NCI-H774 (cell line): Measurements from ENCODE around the gene GFRA3.
"Not testable (repeated sequence)": the region's sequence is repeated elsewhere in the genome, so short reads cannot be mapped to it uniquely, and the experiment has no call there.

Experiments
- DNase-seq: peaks from one replicate; lab custom pipeline; 2025; lab: John Stamatoyannopoulos, UW

GFRA3 gene, protein sequence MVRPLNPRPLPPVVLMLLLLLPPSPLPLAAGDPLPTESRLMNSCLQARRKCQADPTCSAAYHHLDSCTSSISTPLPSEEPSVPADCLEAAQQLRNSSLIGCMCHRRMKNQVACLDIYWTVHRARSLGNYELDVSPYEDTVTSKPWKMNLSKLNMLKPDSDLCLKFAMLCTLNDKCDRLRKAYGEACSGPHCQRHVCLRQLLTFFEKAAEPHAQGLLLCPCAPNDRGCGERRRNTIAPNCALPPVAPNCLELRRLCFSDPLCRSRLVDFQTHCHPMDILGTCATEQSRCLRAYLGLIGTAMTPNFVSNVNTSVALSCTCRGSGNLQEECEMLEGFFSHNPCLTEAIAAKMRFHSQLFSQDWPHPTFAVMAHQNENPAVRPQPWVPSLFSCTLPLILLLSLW

GRCh38 chr5:138274189-138274853 is at the start of gene GFRA3:
GFRA3 (minus strand) TSS chr5:138274621; CDS start chr5:138274424, 197 bp downstream.
- DNase-seq: no peak

DNA sequence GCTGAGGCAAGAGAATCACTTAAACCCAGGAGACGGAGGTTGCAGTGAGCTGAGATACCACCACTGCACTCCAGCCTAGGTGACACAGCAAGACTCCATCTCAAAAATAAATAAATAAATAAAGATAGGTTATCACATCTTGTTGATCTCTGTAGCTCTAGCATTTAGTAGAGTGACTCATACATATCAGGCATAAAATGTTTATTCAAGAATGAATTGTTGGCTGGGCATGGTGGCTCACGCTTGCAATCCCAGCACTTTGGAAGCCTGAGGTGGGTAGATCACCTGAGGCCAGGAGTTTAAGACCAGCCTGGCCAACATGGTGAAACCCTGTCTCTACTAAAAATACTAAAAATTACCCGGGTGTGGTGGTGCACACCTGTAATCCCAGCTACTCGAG is 43.8 kb upstream of the GFRA3 start:
- DNase-seq: not testable (repeated sequence)

DNA sequence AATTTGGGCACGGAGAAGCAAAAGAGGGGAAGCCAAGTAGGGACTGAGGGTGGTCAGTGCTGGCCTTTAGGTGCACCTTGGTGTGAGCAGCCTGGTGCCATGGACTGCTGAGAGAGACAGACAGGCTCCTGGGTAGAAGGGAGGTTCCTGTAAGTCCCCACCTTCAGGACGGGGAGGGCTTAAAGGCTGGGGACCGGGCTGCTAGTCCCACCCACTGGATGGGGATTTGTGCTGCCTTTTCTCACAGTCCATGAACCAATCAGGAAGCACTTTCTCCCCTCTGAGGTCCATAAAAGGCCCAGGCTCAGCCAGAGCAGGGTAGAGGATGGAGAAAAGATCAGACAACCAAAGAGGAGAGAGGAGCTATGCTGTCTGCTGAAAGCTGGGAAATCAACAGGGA is 41.9 kb upstream of the GFRA3 start:
- DNase-seq: no peak

GRCh38 chr5:138315751-138316278 is 41.4 kb upstream of the GFRA3 start:
- no peak for DNase-seq

GRCh38 chr5:138305797-138306196 is 31.4 kb upstream of the GFRA3 start:
- no peak for DNase-seq

- no peak for DNase-seq
These were observed 29.0 kb upstream of the GFRA3 start for GRCh38 chr5:138303372-138303771.

- DNase-seq: no peak
These were observed 14.9 kb upstream of the GFRA3 start for GRCh38 chr5:138289296-138289695.

DNA sequence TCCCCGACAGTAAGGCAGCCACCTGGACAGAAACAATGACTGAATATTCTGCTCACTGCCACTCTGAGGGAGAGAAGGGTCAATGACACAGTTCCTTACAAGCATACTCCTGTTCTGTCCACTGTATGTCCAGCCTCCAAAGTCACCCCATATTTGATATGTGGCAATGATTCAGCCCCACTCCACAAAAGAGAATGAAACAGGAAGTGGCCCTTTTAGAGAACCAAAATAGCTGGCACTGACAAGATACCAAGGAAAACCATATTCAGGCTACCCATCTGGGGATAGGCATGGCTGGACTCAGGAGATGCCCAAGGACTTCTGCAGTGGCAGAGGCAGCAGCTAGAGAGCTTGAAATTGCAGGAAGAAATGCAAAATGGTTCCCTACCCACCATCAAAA is 12.8 kb upstream of the GFRA3 start:
- no peak for DNase-seq

DNA sequence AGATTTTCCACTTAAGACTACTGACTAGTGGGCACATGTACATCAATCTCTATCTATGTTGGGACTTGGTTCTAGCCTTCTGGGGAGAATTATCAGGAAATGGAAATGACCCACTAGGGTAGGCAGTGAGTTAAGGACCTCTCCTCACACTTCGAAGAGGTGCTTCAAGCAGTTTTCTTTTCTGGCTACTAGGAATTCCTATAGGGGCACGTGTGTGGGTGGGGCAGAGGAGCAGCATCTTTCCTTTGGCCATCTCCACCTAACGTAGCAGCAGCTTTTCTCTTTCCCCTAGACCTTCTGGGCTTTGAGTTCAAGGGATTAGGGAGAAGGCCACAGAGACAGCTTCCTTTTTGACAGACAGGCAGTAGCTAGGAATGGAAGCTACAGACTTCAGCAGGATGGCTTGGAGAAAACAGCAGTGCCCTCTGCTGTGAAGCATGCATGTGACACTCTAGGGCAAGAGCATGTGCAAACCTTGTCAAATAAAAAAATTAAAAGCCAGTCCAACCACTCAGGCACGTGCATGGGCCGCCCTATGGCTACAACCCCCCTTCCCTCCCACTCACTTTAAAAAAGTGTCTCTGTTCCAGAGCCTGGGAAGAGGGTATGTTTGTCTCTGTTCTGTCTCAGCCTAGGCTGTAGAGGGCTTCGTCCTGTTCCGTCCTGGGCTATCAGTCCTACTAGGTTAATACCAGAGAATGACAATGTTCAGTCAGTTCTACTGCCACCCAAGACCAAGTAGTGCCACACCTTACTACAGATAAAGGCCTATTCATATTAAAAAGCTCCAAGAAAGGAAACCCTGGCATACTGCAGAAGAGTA is 8.7 kb upstream of the GFRA3 start:
- DNase-seq: peak; percentile 65

GRCh38 chr5:138280915-138281314 is 6.5 kb upstream of the GFRA3 start:
- DNase-seq: no peak

- DNase-seq: peak; percentile 88
These were observed 2.1 kb upstream of the GFRA3 start for GRCh38 chr5:138276402-138277054.

GRCh38 chr5:138275895-138276294 is 1.5 kb upstream of the GFRA3 start:
- DNase-seq: no peak

DNA sequence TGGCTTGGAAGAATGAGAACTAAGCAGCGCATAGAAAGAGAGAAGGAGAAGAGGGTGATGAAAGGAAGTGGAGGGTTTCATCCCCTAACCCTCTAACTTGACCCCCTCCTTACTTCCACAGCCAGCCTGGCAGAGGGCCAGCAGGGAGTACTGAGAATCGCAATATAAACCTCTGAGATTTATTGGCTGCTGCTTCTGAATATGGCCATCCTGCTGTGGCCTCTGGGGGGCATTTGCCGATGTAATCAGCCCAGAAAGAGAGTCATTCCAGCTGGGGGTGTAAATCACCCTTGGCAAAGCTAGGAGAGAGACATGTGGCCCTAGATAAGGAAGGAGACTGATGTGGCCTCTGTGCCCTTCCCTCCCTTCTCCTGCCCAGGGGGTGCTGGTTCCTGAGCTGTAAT is 960 bp upstream of the GFRA3 start:
- DNase-seq: no peak

GRCh38 chr5:138273834-138274188 is 610 bp downstream of the GFRA3 start:
- DNase-seq: no peak

GRCh38 chr5:138272681-138273080 is 1.7 kb downstream of the GFRA3 start:
- no peak for DNase-seq

DNA sequence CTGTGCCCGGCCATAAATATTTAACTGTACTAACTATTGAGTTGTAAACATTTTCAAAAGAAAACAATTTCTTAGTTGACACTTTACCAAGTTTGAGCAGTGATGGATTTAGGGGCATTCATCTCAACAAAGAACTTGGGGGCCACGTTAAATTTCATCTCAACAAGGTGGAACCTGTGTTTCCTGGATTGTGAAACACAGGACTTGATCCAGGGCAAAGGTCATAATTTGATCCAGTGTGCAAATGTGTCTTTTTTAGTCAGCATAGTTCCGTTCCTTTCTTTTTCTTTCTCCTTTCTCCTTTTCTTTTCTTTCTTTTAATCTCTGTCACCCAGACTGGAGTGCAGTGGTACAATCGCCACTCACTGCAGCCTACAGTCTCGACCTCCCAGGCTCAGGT is 3.1 kb downstream of the GFRA3 start:
- no peak for DNase-seq

DNA sequence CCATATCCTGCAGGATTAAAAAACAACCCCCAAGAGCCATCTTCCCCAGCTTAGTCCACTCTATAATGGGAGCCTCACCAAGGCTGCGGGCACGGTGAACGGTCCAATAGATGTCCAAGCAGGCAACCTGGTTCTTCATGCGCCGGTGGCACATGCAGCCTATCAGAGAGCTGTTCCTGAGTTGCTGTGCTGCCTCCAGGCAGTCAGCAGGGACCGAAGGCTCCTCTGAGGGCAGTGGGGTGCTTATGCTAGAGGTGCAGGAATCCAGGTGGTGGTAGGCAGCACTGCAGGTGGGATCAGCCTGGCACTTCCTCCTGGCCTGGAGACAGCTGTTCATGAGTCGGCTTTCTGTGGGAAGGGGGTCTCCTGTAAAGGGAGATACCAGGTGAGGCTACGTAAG is 10.2 kb downstream of the GFRA3 start:
- DNase-seq: no peak

GRCh38 chr5:138263581-138263980 is 10.8 kb downstream of the GFRA3 start:
- no peak for DNase-seq

DNA sequence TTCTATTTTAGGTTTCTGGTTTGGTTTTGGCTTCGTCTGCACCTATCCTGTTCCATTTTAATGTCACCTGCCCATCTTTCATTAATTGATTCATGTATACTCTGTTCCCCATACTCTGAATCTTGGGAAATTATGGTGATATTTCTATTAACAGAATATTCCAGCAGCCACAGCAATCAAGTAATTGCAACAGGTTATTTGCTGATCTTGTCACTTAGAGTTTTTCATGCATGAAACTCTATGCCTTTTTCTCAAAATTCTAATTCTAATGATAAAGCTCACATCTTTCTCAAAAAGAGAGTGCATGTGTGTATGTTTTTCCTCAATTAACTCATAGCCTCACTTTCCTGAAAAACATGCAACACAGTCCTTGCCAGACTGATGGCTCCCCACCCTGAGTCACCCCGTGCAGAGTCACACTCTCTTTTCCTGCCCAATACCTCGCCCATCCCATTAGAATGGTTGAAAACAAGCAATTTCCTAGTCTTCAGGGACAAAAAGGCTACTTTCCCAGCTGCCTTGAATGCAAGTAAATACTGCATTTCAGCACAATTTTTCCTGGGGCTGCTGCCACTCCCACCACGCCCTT is 15.6 kb downstream of the GFRA3 start:
- no peak for DNase-seq

DNA sequence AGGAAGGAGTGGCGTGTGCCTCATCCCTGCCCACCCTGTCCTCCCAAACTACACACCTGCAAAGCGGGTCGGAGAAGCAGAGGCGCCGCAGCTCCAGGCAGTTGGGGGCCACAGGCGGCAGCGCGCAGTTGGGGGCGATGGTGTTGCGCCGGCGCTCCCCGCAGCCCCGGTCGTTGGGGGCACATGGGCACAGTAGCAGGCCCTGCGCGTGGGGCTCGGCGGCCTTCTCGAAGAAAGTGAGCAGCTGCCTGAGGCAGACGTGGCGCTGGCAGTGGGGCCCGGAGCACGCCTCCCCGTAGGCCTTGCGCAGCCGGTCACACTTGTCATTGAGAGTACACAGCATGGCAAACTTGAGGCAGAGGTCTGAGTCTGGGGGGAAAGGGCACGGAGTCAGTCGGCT is 16.8 kb downstream of the GFRA3 start:
- no peak for DNase-seq

- no peak for DNase-seq
These were observed 21.5 kb downstream of the GFRA3 start for GRCh38 chr5:138252944-138253343.

- not testable (repeated sequence) for DNase-seq
These were observed 26.6 kb downstream of the GFRA3 start for GRCh38 chr5:138247800-138248199.
